PC-3 (cell line): ENCODE data around the gene GMPR. TPM values are rescaled to one million over a fixed set of nuclear protein-coding genes. Genes with fewer than 3 reads are reported as not detected.
A peak's percentile ranks its signal among the peaks of the same experiment; 100 is the strongest.

ENCODE experiments used
- ATAC-seq: fragments of 200-7000 bp; cut with Tn5 transposase; 2 replicates; pipeline ENCODE4 v1.9.1; 2020; ENCODE audit warnings: mild to moderate bottlenecking, moderate library complexity
- BruUV-seq: library from RNA; stranded (reverse); fragments of 400-500 nt; replicated peaks from 2 replicates; lab custom pipeline; 2021; lab: Mats Ljungman, UMichigan
- CTCF ChIA-PET: fragments of 300-600 bp; sonication (Branson Sonifier 250); formaldehyde crosslinking; loops from one replicate; lab custom pipeline; 2022; ENCODE audit warnings: antibody characterized with exemption; lab: Charles Lee
- POLR2A ChIA-PET: fragments of 300-600 bp; sonication (Branson Sonifier 250); formaldehyde crosslinking; loops from one replicate; lab custom pipeline; 2022; ENCODE audit warnings: antibody characterized with exemption; ENCODE audit not compliant: unreplicated experiment; lab: Charles Lee
- DNase-seq: peaks from one replicate; pipeline ENCODE4 v3.0.0-alpha.2; 2015
- H2AFZ ChIP-seq: fragments of 300-600 bp; sonication (generic); 2 replicates; pipeline ENCODE4 v1.6.0; 2016; ENCODE audit warnings: antibody characterized with exemption, low read length
- H3F3A ChIP-seq: fragments of 300-600 bp; sonication (generic); one replicate; pipeline ENCODE4 v1.6.0; 2017; ENCODE audit warnings: antibody characterized with exemption, low read length, control low read depth, mild to moderate bottlenecking; ENCODE audit not compliant: unreplicated experiment
- H3K27ac ChIP-seq: fragments of 300-600 bp; sonication (generic); 2 replicates; pipeline ENCODE4 v1.5.1; 2016; ENCODE audit warnings: mild to moderate bottlenecking, low read length
- H3K27me3 ChIP-seq: fragments of 300-600 bp; sonication (generic); 2 replicates; pipeline ENCODE4 v1.6.1; 2016; ENCODE audit warnings: low read length, mixed read lengths
- H3K36me3 ChIP-seq: fragments of 300-600 bp; sonication (generic); 2 replicates; pipeline ENCODE4 v1.6.1; 2016; ENCODE audit warnings: low read depth, mixed run types, low read length, mixed read lengths
- H3K4me1 ChIP-seq: fragments of 300-600 bp; sonication (generic); 2 replicates; pipeline ENCODE4 v1.5.1; 2016; ENCODE audit warnings: low read length; ENCODE audit not compliant: insufficient read depth
- H3K4me2 ChIP-seq: fragments of 300-600 bp; sonication (generic); 2 replicates; pipeline ENCODE4 v1.6.0; 2016; ENCODE audit warnings: low read length
- H3K4me3 ChIP-seq: fragments of 300-600 bp; sonication (generic); 2 replicates; pipeline ENCODE4 v1.5.1; 2016; ENCODE audit warnings: mild to moderate bottlenecking, low read length, mixed read lengths
- H3K79me2 ChIP-seq: fragments of 300-600 bp; sonication (generic); 2 replicates; pipeline ENCODE4 v1.6.1; 2017; ENCODE audit warnings: low read length, mixed read lengths
- H3K9ac ChIP-seq: fragments of 300-600 bp; sonication (generic); 2 replicates; pipeline ENCODE4 v1.6.0; 2016; ENCODE audit warnings: mild to moderate bottlenecking, low read length
- H3K9me2 ChIP-seq: fragments of 300-600 bp; sonication (generic); replicated peaks from 2 replicates; pipeline ENCODE4 v1.6.1; 2016; ENCODE audit warnings: mixed run types, low read length, mixed read lengths
- H3K9me3 ChIP-seq: fragments of 300-600 bp; sonication (generic); 2 replicates; pipeline ENCODE4 v1.6.1; 2016; ENCODE audit warnings: low read length, mixed read lengths
- H4K20me1 ChIP-seq: fragments of 300-600 bp; sonication (generic); 2 replicates; pipeline ENCODE4 v1.6.1; 2016; ENCODE audit warnings: low read length, mixed read lengths
- EZH2 ChIP-seq: fragments of 300-600 bp; sonication (generic); IDR thresholded peaks from one replicate; pipeline ENCODE4 v1.6.1; 2017; ENCODE audit warnings: antibody characterized with exemption, mild to moderate bottlenecking, low read length; ENCODE audit not compliant: unreplicated experiment
- EZH2phosphoT487 ChIP-seq: fragments of 300-600 bp; sonication (generic); IDR thresholded peaks from 2 replicates; pipeline ENCODE4 v1.6.1; 2018; ENCODE audit warnings: mild to moderate bottlenecking, antibody characterized with exemption, low read length, borderline replicate concordance
- intact Hi-C: fragments of 100-400 bp; cut with micrococcal nuclease; formaldehyde crosslinking; loops from 2 replicates; pipeline ENCODE4 v1.9.0; 2023
- total RNA-seq: library from RNA; depleted of rRNA; stranded (reverse); fragments of >200 nt; gene quantifications from 2 replicates; pipeline ENCODE4 v1.2.3, GENCODE V29; 2014
- TF ChIP-seq, protein P1 (sequence below): fragments of 300-600 bp; sonication (generic); conservative IDR thresholded peaks from 2 replicates; pipeline ENCODE4 v1.5.1; 2017; ENCODE audit warnings: antibody characterized with exemption, low read depth, mild to moderate bottlenecking, low read length

The GMPR gene
- total RNA-seq, 1 experiment from 2014 or later: 5.8 TPM

DNA sequence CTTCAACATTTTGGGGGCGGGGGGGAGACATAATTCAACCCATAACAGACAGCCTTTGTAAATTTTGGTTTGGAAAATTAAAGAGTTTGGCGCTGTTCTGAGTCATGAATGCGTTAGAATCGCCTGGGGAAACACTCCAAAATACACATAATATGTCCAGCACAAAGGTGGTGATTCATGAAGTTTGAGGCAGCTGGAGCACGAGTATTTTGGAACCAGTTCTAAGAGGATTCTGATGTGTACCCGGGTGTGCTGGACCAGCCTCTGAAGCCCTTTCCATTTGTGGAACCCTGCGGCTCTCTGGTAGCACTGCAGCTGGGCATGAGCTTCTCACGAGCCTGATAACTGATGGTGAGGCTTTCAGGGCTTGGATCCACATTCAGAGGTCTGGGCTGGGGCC, 4.7 kb downstream of the GMPR start:
- no peak for TF ChIP-seq EZH2
- TF ChIP-seq, protein P1, sequence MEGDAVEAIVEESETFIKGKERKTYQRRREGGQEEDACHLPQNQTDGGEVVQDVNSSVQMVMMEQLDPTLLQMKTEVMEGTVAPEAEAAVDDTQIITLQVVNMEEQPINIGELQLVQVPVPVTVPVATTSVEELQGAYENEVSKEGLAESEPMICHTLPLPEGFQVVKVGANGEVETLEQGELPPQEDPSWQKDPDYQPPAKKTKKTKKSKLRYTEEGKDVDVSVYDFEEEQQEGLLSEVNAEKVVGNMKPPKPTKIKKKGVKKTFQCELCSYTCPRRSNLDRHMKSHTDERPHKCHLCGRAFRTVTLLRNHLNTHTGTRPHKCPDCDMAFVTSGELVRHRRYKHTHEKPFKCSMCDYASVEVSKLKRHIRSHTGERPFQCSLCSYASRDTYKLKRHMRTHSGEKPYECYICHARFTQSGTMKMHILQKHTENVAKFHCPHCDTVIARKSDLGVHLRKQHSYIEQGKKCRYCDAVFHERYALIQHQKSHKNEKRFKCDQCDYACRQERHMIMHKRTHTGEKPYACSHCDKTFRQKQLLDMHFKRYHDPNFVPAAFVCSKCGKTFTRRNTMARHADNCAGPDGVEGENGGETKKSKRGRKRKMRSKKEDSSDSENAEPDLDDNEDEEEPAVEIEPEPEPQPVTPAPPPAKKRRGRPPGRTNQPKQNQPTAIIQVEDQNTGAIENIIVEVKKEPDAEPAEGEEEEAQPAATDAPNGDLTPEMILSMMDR: no peak
- no peak for TF ChIP-seq EZH2phosphoT487
- DNase-seq (peak; percentile 94), ATAC-seq (peak; percentile 71)
- Histone ChIP-seq H2AFZ (no peak overlapping the region), H3K9me2 (no peaks in the 10 kb centered on the region), H3K9ac (no peak overlapping the region), H3K79me2 (no peaks in the 10 kb centered on the region), H3K4me3 (no peak overlapping the region), H3K9me3 (no peaks in the 10 kb centered on the region), H3F3A (no peaks in the 10 kb centered on the region), H3K27me3 (no peaks in the 10 kb centered on the region), H4K20me1 (no peaks in the 10 kb centered on the region), H3K4me1 (peaks cover 24% of the 10 kb centered on the region), H3K36me3 (no peaks in the 10 kb centered on the region), H3K4me2 (peak overlapping the region; percentile 45), H3K27ac (peak overlapping the region; percentile 54)
- POLR2A ChIA-PET: no interaction called here
- CTCF ChIA-PET: no interaction called here
- BruUV-seq: no TSS peak
- intact Hi-C loops: no loop called here

DNA sequence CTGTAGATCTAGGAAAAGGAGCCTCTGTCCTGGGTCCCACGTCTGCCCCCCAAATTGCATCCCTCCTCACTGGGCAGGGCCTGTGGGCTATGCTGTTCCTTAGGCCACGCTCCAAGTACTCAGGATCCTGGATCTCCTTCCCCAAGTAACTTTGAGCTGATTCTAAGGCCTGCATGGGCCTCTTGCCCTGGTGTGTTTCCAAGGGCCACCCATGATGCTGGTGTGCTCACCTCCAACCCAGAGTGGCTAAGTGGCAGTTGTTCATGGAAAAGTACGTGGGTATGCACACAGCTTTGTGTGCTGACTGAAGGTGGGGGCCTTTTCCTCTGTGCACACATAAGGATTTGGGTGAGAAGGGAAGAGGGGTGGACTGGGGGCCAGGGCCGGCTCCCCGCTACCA, 5.3 kb downstream of the GMPR start:
- peaks cover 24% of the 10 kb centered on the region for H3K4me1 ChIP-seq
- H4K20me1 ChIP-seq: no peaks in the 10 kb centered on the region
- no peak for ATAC-seq
- no peak for DNase-seq
- 0 out of 2 replicates have a peak overlapping the region, but pooled peaks have one; percentile 45 for H3K4me2 ChIP-seq
- H3K27ac ChIP-seq: no peak overlapping the region
- ChIA-PET CTCF (no interaction called here), POLR2A (no interaction called here)
- no TSS peak for BruUV-seq
- no peak overlapping the region for H3K4me3 ChIP-seq
- H3F3A ChIP-seq: no peaks in the 10 kb centered on the region
- no peaks in the 10 kb centered on the region for H3K36me3 ChIP-seq
- no peaks in the 10 kb centered on the region for H3K27me3 ChIP-seq
- no peaks in the 10 kb centered on the region for H3K9me2 ChIP-seq
- intact Hi-C loops: no loop called here
- no peak overlapping the region for H3K9ac ChIP-seq
- TF ChIP-seq EZH2phosphoT487 (no peak), EZH2 (no peak)
- TF ChIP-seq, protein P1: no peak
- H3K9me3 ChIP-seq: no peaks in the 10 kb centered on the region
- no peaks in the 10 kb centered on the region for H3K79me2 ChIP-seq
- no peak overlapping the region for H2AFZ ChIP-seq

DNA sequence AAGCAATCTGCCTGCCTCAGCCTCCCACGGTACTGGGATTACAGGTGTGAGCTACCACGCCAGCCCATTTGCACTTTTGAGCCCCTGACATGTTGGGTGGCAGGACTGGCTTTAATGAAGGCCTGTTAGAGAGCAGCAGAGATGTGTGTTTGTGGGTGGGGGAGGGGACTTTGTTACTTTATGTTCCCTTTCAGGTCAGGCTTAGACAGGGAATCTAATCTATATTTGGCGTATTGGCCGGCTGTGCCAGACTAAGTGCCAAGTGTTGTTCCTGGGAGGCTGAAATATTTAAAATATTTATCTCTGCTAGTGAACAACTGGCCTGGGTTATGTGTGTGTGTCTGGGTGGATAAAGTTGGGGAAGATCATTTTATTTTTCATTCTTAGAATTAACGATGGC, 6.1 kb downstream of the GMPR start:
- Histone ChIP-seq H3K27me3 (no peaks in the 10 kb centered on the region), H3K36me3 (no peaks in the 10 kb centered on the region), H3K4me1 (peaks cover 24% of the 10 kb centered on the region), H4K20me1 (no peaks in the 10 kb centered on the region), H3K79me2 (no peaks in the 10 kb centered on the region), H3K27ac (no peak overlapping the region), H3F3A (no peaks in the 10 kb centered on the region), H3K9me3 (no peaks in the 10 kb centered on the region), H3K9me2 (no peaks in the 10 kb centered on the region), H3K4me2 (no peak overlapping the region), H3K4me3 (no peak overlapping the region), H3K9ac (no peak overlapping the region), H2AFZ (no peak overlapping the region)
- CTCF ChIA-PET: no interaction called here
- intact Hi-C loops: no loop called here
- DNase-seq (no peak), ATAC-seq (no peak)
- POLR2A ChIA-PET: no interaction called here
- no TSS peak for BruUV-seq
- TF ChIP-seq, protein P1: no peak
- TF ChIP-seq EZH2phosphoT487 (no peak), EZH2 (no peak)
